HG02852 (cell line): Measurements from ENCODE around the gene NTRK2.
A peak's percentile ranks its signal among the peaks of the same experiment; 100 is the strongest.

Experiments
- ATAC-seq: cut with Tn5 transposase; IDR thresholded peaks from one replicate; pipeline ENCODE4 v1.9.1; 2021; ENCODE audit warnings: mild to moderate bottlenecking, moderate library complexity; ENCODE audit not compliant: unreplicated experiment

NTRK2 gene

GRCh38 chr9:85001925-85002324 lies 332.4 kb downstream of the NTRK2 start:
- ATAC-seq: no peak

DNA sequence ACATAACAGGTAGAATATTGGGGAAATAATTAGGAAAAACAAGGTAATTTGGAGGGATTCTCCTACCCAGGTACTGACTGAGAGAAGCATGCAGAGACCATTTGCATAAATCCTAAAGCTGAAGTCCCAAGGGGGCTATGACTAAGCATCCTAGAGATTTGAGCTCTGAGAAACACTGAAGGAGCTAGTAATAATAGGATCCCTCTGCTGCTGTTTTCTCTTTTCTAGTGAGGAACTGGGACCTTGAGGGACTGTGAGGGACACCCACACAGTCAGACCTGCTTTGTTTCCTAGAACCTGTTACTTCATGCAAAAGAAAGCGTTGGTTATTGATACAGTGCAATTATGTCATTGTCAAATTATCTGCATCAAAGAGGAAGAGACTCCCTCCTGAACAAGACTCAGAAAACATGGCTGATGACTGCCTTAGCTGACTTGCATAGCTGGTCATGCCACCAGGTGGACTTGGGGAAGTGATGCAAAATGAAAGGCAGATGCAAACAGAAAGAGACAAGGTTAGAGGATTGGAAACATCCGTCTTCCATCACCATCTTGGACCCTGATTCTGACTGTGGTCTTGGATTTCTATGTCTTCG lies 335.4 kb downstream of the NTRK2 start:
- peak; percentile 38 for ATAC-seq

- no peak for ATAC-seq
Observed at GRCh38 chr9:85007748-85008147, 338.2 kb downstream of the NTRK2 start.

DNA sequence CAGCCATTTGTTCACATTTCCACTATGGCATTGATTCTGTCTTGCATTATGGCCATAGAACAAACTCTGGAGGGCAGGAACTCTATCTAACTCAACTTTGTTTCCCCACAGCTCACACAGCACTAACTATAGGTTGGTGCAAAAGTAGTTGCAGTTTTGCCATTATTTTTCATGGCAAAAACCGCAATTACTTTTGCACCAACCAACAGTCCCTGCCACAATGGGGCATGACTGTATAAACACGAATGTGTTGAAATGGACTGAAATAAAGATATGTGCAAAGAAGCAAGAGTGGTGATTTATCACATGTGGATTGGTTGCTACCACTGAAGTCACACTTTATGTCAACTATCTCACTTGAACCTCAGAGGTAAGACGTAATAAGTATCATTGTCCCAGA lies 338.7 kb downstream of the NTRK2 start:
- no peak for ATAC-seq

DNA sequence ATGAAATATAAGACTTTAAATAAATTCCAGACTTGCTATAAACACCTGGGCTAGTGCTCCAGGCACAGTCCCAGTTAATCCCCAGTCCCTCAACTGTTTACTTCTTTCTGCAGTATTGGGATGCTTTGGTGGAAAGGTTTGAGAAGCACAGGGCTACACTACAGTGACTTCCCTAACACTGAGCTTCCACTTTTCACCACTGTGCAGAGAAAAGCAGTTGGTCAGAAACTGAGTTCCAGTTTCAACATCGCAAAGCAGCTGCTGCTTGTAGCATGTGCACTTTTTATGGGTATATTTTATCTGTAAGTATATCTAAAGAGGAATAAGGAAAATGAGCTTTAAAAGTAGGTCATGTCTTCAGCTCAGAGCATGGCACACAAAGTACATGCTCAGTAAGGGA lies 339.7 kb downstream of the NTRK2 start:
- peak; percentile 83 for ATAC-seq

- ATAC-seq: no peak
Observed at GRCh38 chr9:85013703-85014102, 344.2 kb downstream of the NTRK2 start.

- no peak for ATAC-seq
Observed at GRCh38 chr9:85014292-85014691, 344.8 kb downstream of the NTRK2 start.

DNA sequence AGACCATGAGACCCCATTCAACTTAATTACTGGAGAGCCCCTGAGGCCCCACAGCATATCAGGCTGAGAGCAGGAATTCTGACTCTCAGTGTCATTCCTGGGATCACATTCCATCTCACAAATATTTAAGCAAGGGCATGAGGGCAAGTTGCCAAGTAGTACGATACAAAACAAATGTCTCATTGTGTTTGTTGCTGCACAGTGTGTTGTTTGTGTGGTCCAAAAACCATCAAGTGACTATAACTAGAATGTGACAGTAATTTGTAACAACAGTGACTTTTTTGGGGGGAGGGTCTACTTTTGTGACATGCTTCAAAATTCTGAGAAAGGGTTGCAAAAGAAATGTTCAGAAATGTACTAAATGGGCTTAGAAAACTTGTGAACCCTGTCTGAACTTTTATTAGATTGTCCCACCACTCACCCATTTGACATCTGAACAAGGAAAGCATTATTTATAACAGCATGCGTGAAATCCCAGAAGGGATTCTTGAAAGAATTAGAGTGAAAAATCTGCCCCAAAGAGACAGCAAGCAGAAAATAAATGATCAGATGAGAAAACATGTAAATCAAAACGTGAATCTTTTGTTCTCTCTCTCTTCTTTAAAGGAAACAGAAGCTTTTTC lies 347.0 kb downstream of the NTRK2 start:
- no peak for ATAC-seq

DNA sequence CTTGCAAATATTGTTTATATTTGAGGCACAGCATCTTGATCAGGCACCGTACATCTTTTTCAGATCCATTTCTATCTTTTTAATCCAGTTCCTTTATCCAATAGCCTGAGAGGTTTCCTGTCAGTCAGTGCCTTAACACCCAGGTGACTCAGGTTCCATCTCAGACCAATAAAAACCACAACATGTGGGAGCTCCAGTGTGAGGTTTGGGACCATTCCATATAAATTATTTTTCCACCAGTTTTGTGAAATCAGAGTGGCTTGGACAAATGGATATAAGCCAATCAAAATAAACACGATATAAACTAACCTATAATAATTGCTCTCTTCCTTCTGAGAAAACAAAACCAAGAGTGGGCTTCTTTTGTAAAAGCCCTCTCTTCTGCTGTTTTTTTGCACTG lies 351.3 kb downstream of the NTRK2 start:
- no peak for ATAC-seq

DNA sequence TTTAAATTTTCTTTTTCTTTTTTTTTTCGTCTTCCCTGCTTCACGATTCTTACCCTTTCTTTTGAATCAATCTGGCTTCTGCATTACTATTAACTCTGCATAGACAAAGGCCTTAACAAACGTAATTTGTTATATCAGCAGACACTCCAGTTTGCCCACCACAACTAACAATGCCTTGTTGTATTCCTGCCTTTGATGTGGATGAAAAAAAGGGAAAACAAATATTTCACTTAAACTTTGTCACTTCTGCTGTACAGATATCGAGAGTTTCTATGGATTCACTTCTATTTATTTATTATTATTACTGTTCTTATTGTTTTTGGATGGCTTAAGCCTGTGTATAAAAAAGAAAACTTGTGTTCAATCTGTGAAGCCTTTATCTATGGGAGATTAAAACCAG lies 352.2 kb downstream of the NTRK2 start:
- no peak for ATAC-seq

- no peak for ATAC-seq
Observed at GRCh38 chr9:85024374-85024773, 354.8 kb downstream of the NTRK2 start.

DNA sequence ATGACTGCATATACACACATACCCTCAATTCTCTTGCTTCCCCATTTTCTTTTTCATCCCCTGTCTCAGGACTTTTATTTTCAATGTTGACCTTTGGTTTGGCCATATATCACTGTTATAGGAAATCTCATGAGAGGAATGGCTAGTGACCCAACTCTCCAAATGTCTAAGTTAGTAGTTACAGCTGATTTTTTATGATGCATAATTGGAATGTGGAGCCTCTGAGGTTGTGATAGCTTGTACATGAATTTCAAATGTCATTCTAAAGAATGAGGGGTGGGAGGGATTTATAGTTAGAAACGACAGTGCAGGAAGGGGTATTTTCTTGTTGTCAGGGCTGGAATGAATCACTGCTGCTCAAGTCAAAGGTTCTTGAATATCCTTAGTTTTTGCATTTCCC lies 356.1 kb downstream of the NTRK2 start:
- ATAC-seq: no peak

- ATAC-seq: no peak
Observed at GRCh38 chr9:85027870-85028269, 358.3 kb downstream of the NTRK2 start.

GRCh38 chr9:85030316-85030715 lies 360.8 kb downstream of the NTRK2 start:
- no peak for ATAC-seq

GRCh38 chr9:85036496-85036895 lies 367.0 kb downstream of the NTRK2 start:
- no peak for ATAC-seq

DNA sequence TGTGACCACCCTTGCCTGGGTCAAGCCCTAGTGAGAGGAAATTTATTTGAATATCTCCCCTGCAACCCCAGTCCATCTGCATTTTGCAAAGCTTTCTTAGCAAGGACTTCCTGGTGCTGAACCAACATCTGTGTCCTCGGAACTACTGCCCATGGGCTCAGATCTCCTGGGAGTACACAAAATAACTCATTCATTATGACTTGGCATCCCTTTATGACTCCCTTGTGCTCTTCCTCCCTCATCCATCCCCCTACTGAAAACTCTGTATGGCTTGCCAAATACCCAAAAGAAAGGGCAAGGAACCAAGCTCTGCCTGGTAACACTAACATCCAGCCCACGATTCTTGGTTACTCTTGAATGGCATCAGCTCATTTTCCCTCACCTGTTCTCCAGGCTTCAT lies 368.5 kb downstream of the NTRK2 start:
- ATAC-seq: no peak

DNA sequence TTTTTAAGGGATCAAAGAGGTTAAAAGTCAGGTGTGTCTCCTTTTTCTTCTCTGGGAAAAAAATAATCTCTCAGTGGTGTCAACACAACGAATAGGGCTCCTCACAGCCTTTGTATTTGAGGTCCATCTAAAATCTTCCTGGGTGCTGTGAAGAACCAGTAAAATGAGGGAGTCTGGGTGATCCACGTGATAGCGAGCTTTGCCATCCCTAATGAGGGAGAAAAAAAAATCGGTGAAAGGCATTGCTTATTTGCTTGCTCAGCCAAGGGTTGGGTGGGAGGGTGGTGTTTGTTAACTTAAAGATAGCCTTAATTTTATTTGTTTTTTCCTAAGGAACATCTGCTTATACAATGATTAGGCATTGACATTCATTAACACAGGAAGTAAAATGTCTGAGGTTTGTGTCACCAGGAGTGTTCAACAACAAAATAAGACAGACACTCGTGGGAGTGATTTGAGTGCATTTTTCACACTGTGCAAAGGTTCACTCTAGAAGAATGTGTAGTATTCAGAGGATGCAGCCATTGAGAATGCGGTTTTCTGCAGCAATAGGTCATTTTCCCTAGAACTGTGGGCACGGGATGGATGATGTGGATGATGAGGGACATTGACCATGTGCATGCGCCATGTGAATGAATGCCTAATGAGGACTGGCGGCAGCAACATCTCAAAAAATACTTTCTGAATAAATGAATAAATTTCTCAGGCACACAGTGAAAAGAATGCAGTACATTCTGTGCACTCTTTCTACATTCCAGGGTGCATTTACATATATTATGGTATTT lies 369.5 kb downstream of the NTRK2 start:
- ATAC-seq: no peak

- ATAC-seq: no peak
Observed at GRCh38 chr9:85040146-85040545, 370.6 kb downstream of the NTRK2 start.

GRCh38 chr9:85040821-85041465 lies 371.4 kb downstream of the NTRK2 start:
- no peak for ATAC-seq

DNA sequence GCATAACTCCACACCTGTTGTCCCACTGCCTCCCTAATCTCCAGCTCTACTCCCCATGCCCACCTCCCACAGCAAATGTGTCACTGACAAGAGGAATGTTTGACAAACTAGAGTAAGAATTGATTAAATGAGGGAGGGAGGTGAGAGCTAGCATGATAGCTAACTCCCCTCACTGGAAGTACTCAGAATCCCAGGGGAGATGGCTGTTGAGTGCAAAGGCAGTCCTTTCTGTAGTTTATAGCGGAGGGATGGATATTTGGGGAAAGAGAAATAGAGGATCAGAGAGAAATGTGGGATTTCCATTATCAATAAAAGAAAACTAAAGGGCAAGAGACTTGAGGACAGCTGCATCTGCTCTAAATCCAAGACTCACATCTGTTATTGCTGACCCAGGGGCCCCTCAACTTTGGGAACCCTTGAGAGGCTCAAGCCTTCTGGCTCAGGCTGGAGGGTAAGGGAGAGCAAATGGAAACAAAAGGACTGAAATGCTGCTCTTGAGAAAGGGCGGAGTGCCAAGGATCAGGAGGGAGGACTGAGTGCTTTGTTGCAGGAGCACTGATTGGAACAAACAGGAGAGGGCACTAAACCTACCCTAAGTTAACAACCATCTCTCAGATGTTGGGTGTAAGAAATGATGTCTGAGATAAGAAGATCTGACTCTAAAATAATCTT lies 372.1 kb downstream of the NTRK2 start:
- no peak for ATAC-seq

GRCh38 chr9:85042981-85043647 lies 373.6 kb downstream of the NTRK2 start:
- ATAC-seq: no peak
